ENCODE results near the gene TTLL8.

Gene TTLL8

GRCh38 chr22:50016308-50016987 lies 41.6 kb downstream of the TTLL8 start:
- no peak for DNase-seq

- DNase-seq: no peak
These were observed 42.4 kb downstream of the TTLL8 start for GRCh38 chr22:50015451-50016307.

GRCh38 chr22:50014655-50015401 lies 43.3 kb downstream of the TTLL8 start:
- DNase-seq: no peak

- no peak for DNase-seq
These were observed 44.0 kb downstream of the TTLL8 start for GRCh38 chr22:50014053-50014501.

- DNase-seq: no peak
These were observed 45.6 kb downstream of the TTLL8 start, which contains the start of gene IL17REL for GRCh38 chr22:50012211-50013181. IL17REL (minus strand) TSS chr22:50012765; CDS start chr22:50012646, 119 bp downstream.

GRCh38 chr22:50011447-50012210 lies 46.5 kb downstream of the TTLL8 start:
- no peak for DNase-seq

- peak; percentile 76 to 86 for DNase-seq
These were observed 47.2 kb downstream of the TTLL8 start for GRCh38 chr22:50010676-50011446.

GRCh38 chr22:50009765-50010675 lies 48.1 kb downstream of the TTLL8 start:
- no peak for DNase-seq

GRCh38 chr22:50009251-50009650 lies 48.8 kb downstream of the TTLL8 start:
- no peak for DNase-seq

GRCh38 chr22:50008151-50009040 lies 49.7 kb downstream of the TTLL8 start:
- DNase-seq: no peak

GRCh38 chr22:50007057-50007511 lies 51.0 kb downstream of the TTLL8 start:
- no peak for DNase-seq

GRCh38 chr22:50004918-50005317 lies 53.2 kb downstream of the TTLL8 start:
- no peak for DNase-seq

GRCh38 chr22:50002791-50003190 lies 55.3 kb downstream of the TTLL8 start:
- DNase-seq: no peak

GRCh38 chr22:50001388-50002231 lies 56.5 kb downstream of the TTLL8 start:
- DNase-seq: no peak

- no peak for DNase-seq
These were observed 57.3 kb downstream of the TTLL8 start for GRCh38 chr22:50000587-50001387.

- DNase-seq: no peak
These were observed 58.0 kb downstream of the TTLL8 start for GRCh38 chr22:49999946-50000586.
